HG03354 (cell line): ENCODE data around the gene DNAJC13.

Experiments
- ATAC-seq: cut with Tn5 transposase; IDR thresholded peaks from one replicate; pipeline ENCODE4 v1.9.1; 2021; ENCODE audit warnings: mild to moderate bottlenecking; ENCODE audit not compliant: unreplicated experiment, poor library complexity, severe bottlenecking

The DNAJC13 gene

GRCh38 chr3:132457286-132457685, 40.0 kb downstream of the DNAJC13 start:
- ATAC-seq = no peak

- no peak for ATAC-seq
Observed at GRCh38 chr3:132459551-132459950, 42.2 kb downstream of the DNAJC13 start.

GRCh38 chr3:132461544-132461943, 44.2 kb downstream of the DNAJC13 start:
- ATAC-seq = no peak

- no peak for ATAC-seq
Observed at GRCh38 chr3:132464066-132464465, 46.8 kb downstream of the DNAJC13 start.

- ATAC-seq = no peak
Observed at GRCh38 chr3:132469326-132469725, 52.0 kb downstream of the DNAJC13 start.

GRCh38 chr3:132486099-132486498, 68.8 kb downstream of the DNAJC13 start:
- ATAC-seq = no peak

GRCh38 chr3:132488151-132488550, 70.8 kb downstream of the DNAJC13 start:
- no peak for ATAC-seq

- no peak for ATAC-seq
Observed at GRCh38 chr3:132499071-132499470, 81.8 kb downstream of the DNAJC13 start.

GRCh38 chr3:132503559-132503958, 86.3 kb downstream of the DNAJC13 start:
- ATAC-seq = no peak

- no peak for ATAC-seq
Observed at GRCh38 chr3:132504375-132504933, 87.2 kb downstream of the DNAJC13 start.

- no peak for ATAC-seq
Observed at GRCh38 chr3:132507657-132508056, 90.4 kb downstream of the DNAJC13 start.

- no peak for ATAC-seq
Observed at GRCh38 chr3:132509096-132509495, 91.8 kb downstream of the DNAJC13 start.

- ATAC-seq = no peak
Observed at GRCh38 chr3:132509506-132509905, 92.2 kb downstream of the DNAJC13 start.

- ATAC-seq = no peak
Observed at GRCh38 chr3:132513057-132513456, 95.8 kb downstream of the DNAJC13 start.

- no peak for ATAC-seq
Observed at GRCh38 chr3:132517311-132517710, 100.0 kb downstream of the DNAJC13 start.

- no peak for ATAC-seq
Observed at GRCh38 chr3:132519914-132520313, 102.6 kb downstream of the DNAJC13 start.

- no peak for ATAC-seq
Observed at GRCh38 chr3:132521901-132522300, 104.6 kb downstream of the DNAJC13 start.

- ATAC-seq = peak; percentile 91
Observed at GRCh38 chr3:132522353-132522752, 105.1 kb downstream of the DNAJC13 start.

- ATAC-seq = no peak
Observed at GRCh38 chr3:132530624-132531023, 113.3 kb downstream of the DNAJC13 start.

- peak; percentile 56 for ATAC-seq
Observed at GRCh38 chr3:132535575-132536441, 118.5 kb downstream of the DNAJC13 start.

- ATAC-seq = no peak
Observed at GRCh38 chr3:132536442-132537153, 119.3 kb downstream of the DNAJC13 start.
